GM12878 (cell line): ENCODE measurements around the gene BBS9. TPM values are rescaled to one million over a fixed set of nuclear protein-coding genes. Genes with fewer than 3 reads are reported as not detected.

ENCODE experiments used
- polyA plus RNA-seq, 11 experiments: library from polyadenylated mRNA; depleted of rRNA in 4 of 11; unstranded in 6 of 11; stranded (reverse) in 5 of 11; fragments of >200 nt; fragmentation: Nextera tagmentation in 4 of 11; fragmentation: Illumina TruSeq in 1 of 11; extraction: Ambion mirVana in 4 of 11; extraction: Trizol in 1 of 11; gene quantifications; 1 replicate in 1 of 11; 2 replicates in 10 of 11; pipeline versions ENCODE4 v1.2.1 to v1.2.3, GENCODE V29; 2011 to 2016; ENCODE audit warnings: inconsistent platforms in 2 of 11, missing spikeins in 2 of 11, low read depth in 1 of 11
- small RNA-seq: library from RNA; depleted of rRNA; stranded (forward); fragments of <200 nt; gene quantifications from one replicate; pipeline ENCODE3, GENCODE V24; 2014
- total RNA-seq, 4 experiments: library from RNA; depleted of rRNA in 3 of 4; stranded (reverse); fragments of >200 nt in 3 of 4; fragmentation: Illumina TruSeq in 1 of 4; extraction: Trizol in 1 of 4; gene quantifications; 2 replicates each; pipeline versions ENCODE4 v1.2.1 to v1.2.3, GENCODE V29; 2013 to 2021

BBS9 gene
- total and polyA plus RNA-seq, 10 of the 15 experiments (the other 5 are each of a cell fraction or from before 2014, with no cell fraction given), result 1.2 to 5.6 (median 2.3) TPM

Small RNAs within 50 kb of the gene (small RNA-seq; reads per million reads assigned to genes)
- gene AC007312.1 (not detected), gene AC074338.1 (not detected), gene RNA5SP229 (1.1 reads per million, percentile 34 among the genes with 10 or more reads in this experiment)

Other genes with a start within 250 kb of the BBS9 start
- 20.0 and 20.2 TPM in 2 replicates for gene KBTBD2, start 237.8 kb upstream of the BBS9 start, total RNA-seq (2014; rRNA removed)
- 18.9 and 19.5 TPM in 2 replicates for gene KBTBD2, start 237.8 kb upstream of the BBS9 start, total RNA-seq (2014; rRNA removed; fragmentation: Illumina TruSeq; extraction: Trizol)
- gene KBTBD2, start 237.8 kb upstream of the BBS9 start, total RNA-seq (2021), result 11.8 and 16.0 TPM in 2 replicates
- 22.3 and 31.5 TPM in 2 replicates for gene KBTBD2, start 237.8 kb upstream of the BBS9 start, polyA plus RNA-seq (2011; rRNA removed)
- gene KBTBD2, start 237.8 kb upstream of the BBS9 start, polyA plus RNA-seq (2014; fragmentation: Illumina TruSeq; extraction: Trizol), result 16.9 and 21.7 TPM in 2 replicates
- 1 to 10 TPM; 8.1 to 8.3 TPM for gene KBTBD2, start 237.8 kb upstream of the BBS9 start, polyA plus RNA-seq (2014; fragmentation: Nextera tagmentation; extraction: Ambion mirVana)
- 14.5 and 16.4 TPM in 2 replicates for gene KBTBD2, start 237.8 kb upstream of the BBS9 start, polyA plus RNA-seq (2014; rRNA removed)
- gene KBTBD2, start 237.8 kb upstream of the BBS9 start, polyA plus RNA-seq (2016; fragmentation: Nextera tagmentation; extraction: Ambion mirVana), result 10 to 100 TPM; 11.9 to 12.4 TPM
- gene FKBP9, start 172.1 kb upstream of the BBS9 start, total RNA-seq (2014; rRNA removed), result 3.8 and 5.1 TPM in 2 replicates
- 3.1 and 3.5 TPM in 2 replicates for gene FKBP9, start 172.1 kb upstream of the BBS9 start, total RNA-seq (2014; rRNA removed; fragmentation: Illumina TruSeq; extraction: Trizol)
- gene FKBP9, start 172.1 kb upstream of the BBS9 start, total RNA-seq (2021), result 5.6 and 6.6 TPM in 2 replicates
- 0.04 TPM in 2 replicates for gene FKBP9, start 172.1 kb upstream of the BBS9 start, polyA plus RNA-seq (2011; rRNA removed)
- 2.5 and 3.1 TPM in 2 replicates for gene FKBP9, start 172.1 kb upstream of the BBS9 start, polyA plus RNA-seq (2014; fragmentation: Illumina TruSeq; extraction: Trizol)
- gene FKBP9, start 172.1 kb upstream of the BBS9 start, polyA plus RNA-seq (2014; fragmentation: Nextera tagmentation; extraction: Ambion mirVana), result 1 to 10 TPM; 1.0 to 1.3 TPM
- 2.4 and 3.7 TPM in 2 replicates for gene FKBP9, start 172.1 kb upstream of the BBS9 start, polyA plus RNA-seq (2014; rRNA removed)
- gene FKBP9, start 172.1 kb upstream of the BBS9 start, polyA plus RNA-seq (2016; fragmentation: Nextera tagmentation; extraction: Ambion mirVana), result 1 to 10 TPM; 1.6 to 2.2 TPM
- gene NT5C3A, start 66.8 kb upstream of the BBS9 start, total RNA-seq (2014; rRNA removed), result 61.0 and 80.5 TPM in 2 replicates
- gene NT5C3A, start 66.8 kb upstream of the BBS9 start, total RNA-seq (2014; rRNA removed; fragmentation: Illumina TruSeq; extraction: Trizol), result 86.8 and 95.5 TPM in 2 replicates
- gene NT5C3A, start 66.8 kb upstream of the BBS9 start, total RNA-seq (2021), result 53.8 and 60.2 TPM in 2 replicates
- 96.5 and 181 TPM in 2 replicates for gene NT5C3A, start 66.8 kb upstream of the BBS9 start, polyA plus RNA-seq (2011; rRNA removed)
- 88.1 and 115 TPM in 2 replicates for gene NT5C3A, start 66.8 kb upstream of the BBS9 start, polyA plus RNA-seq (2014; fragmentation: Illumina TruSeq; extraction: Trizol)
- gene NT5C3A, start 66.8 kb upstream of the BBS9 start, polyA plus RNA-seq (2014; fragmentation: Nextera tagmentation; extraction: Ambion mirVana), result 100 to 1,000 TPM in 1 of 2 experiments, 10 to 100 TPM in 1; 81.8 to 111 TPM
- gene NT5C3A, start 66.8 kb upstream of the BBS9 start, polyA plus RNA-seq (2014; rRNA removed), result 50.9 and 59.9 TPM in 2 replicates
- 10 to 100 TPM; 53.0 to 57.9 TPM for gene NT5C3A, start 66.8 kb upstream of the BBS9 start, polyA plus RNA-seq (2016; fragmentation: Nextera tagmentation; extraction: Ambion mirVana)
- gene RP9, start 20.2 kb upstream of the BBS9 start, total RNA-seq (2014; rRNA removed), result 13.9 and 14.8 TPM in 2 replicates
- gene RP9, start 20.2 kb upstream of the BBS9 start, total RNA-seq (2014; rRNA removed; fragmentation: Illumina TruSeq; extraction: Trizol), result 17.7 and 18.5 TPM in 2 replicates
- gene RP9, start 20.2 kb upstream of the BBS9 start, total RNA-seq (2021), result 9.7 and 11.4 TPM in 2 replicates
- gene RP9, start 20.2 kb upstream of the BBS9 start, polyA plus RNA-seq (2011; rRNA removed), result 20.2 and 20.3 TPM in 2 replicates
- 20.8 and 25.3 TPM in 2 replicates for gene RP9, start 20.2 kb upstream of the BBS9 start, polyA plus RNA-seq (2014; fragmentation: Illumina TruSeq; extraction: Trizol)
- 1 to 10 TPM; 7.6 to 9.6 TPM for gene RP9, start 20.2 kb upstream of the BBS9 start, polyA plus RNA-seq (2014; fragmentation: Nextera tagmentation; extraction: Ambion mirVana)
- 16.1 and 16.3 TPM in 2 replicates for gene RP9, start 20.2 kb upstream of the BBS9 start, polyA plus RNA-seq (2014; rRNA removed)
- 10 to 100 TPM; 21.8 to 23.9 TPM for gene RP9, start 20.2 kb upstream of the BBS9 start, polyA plus RNA-seq (2016; fragmentation: Nextera tagmentation; extraction: Ambion mirVana)